Smooth muscle cell (in vitro differentiated cells): ENCODE data around the gene ITPR1. TPM values are rescaled to one million over a fixed set of nuclear protein-coding genes. Genes with fewer than 3 reads are reported as not detected.
A peak's percentile ranks its signal among the peaks of the same experiment; 100 is the strongest.

ENCODE experiments used
- DNase-seq: peaks from one replicate; lab custom pipeline; 2025; ENCODE audit not compliant: unreplicated experiment; lab: John Stamatoyannopoulos, UW
- H2AFZ ChIP-seq: fragments of 200-600 bp; sonication (generic); 2 replicates; pipeline ENCODE4 v1.6.0; 2016; ENCODE audit warnings: antibody characterized with exemption, low read depth, mild to moderate bottlenecking
- H3F3A ChIP-seq: fragments of 200-600 bp; sonication (generic); 2 replicates; pipeline ENCODE4 v1.6.0; 2017; ENCODE audit warnings: antibody characterized with exemption, low read depth
- H3K27ac ChIP-seq: fragments of 200-600 bp; sonication (generic); 2 replicates; pipeline ENCODE4 v1.5.1; 2016; ENCODE audit warnings: low read depth, mild to moderate bottlenecking
- H3K27me3 ChIP-seq: fragments of 200-600 bp; sonication (generic); 2 replicates; pipeline ENCODE4 v1.6.1; 2016; ENCODE audit warnings: low read depth, mild to moderate bottlenecking
- H3K36me3 ChIP-seq: fragments of 200-600 bp; sonication (generic); 2 replicates; pipeline ENCODE4 v1.5.1; 2016; ENCODE audit warnings: low read depth
- H3K4me1 ChIP-seq: fragments of 200-600 bp; sonication (generic); 2 replicates; pipeline ENCODE4 v1.5.1; 2016; ENCODE audit warnings: low read depth
- H3K4me2 ChIP-seq: fragments of 200-600 bp; sonication (generic); 2 replicates; pipeline ENCODE4 v1.6.0; 2016; ENCODE audit warnings: mild to moderate bottlenecking
- H3K4me3 ChIP-seq: fragments of 200-600 bp; sonication (generic); 2 replicates; pipeline ENCODE4 v1.5.1; 2016; ENCODE audit warnings: mild to moderate bottlenecking
- H3K79me2 ChIP-seq: fragments of 200-600 bp; sonication (generic); 2 replicates; pipeline ENCODE4 v1.6.0; 2016; ENCODE audit warnings: low read depth, mild to moderate bottlenecking
- H3K9ac ChIP-seq: fragments of 200-600 bp; sonication (generic); 2 replicates; pipeline ENCODE4 v1.6.0; 2016; ENCODE audit warnings: low read depth
- H3K9me3 ChIP-seq: fragments of 200-600 bp; sonication (generic); replicated peaks from 2 replicates; pipeline ENCODE4 v1.5.1; 2016; ENCODE audit warnings: low read depth
- H4K20me1 ChIP-seq: fragments of 200-600 bp; sonication (generic); 2 replicates; pipeline ENCODE4 v1.6.0; 2016; ENCODE audit warnings: low read depth
- WGBS: methylation state at CpG from one replicate; pipeline ENCODE4 v1.1.7; 2016; ENCODE audit warnings: low lambda C conversion rate; 5-methylcytosine and 5-hydroxymethylcytosine counted together
- polyA plus RNA-seq: library from polyadenylated mRNA; unstranded; fragments of >200 nt; fragmentation: Nextera tagmentation; extraction: Ambion mirVana; gene quantifications from 2 replicates; pipeline ENCODE4 v1.2.1, GENCODE V29; 2016
- total RNA-seq: library from RNA; depleted of rRNA; stranded (reverse); fragments of >200 nt; gene quantifications from 2 replicates; pipeline ENCODE4 v1.2.3, GENCODE V29; 2014
- TF ChIP-seq, protein P1 (sequence below): fragments of 200-600 bp; sonication (generic); IDR thresholded peaks from 2 replicates; pipeline ENCODE4 v1.5.1; 2017; ENCODE audit warnings: borderline replicate concordance, mild to moderate bottlenecking, antibody characterized with exemption; ENCODE audit not compliant: insufficient read depth, poor library complexity, severe bottlenecking

The ITPR1 gene
- total and polyA plus RNA-seq, 2 experiments from 2014 or later, result 16.4 to 28.6 TPM

DNA sequence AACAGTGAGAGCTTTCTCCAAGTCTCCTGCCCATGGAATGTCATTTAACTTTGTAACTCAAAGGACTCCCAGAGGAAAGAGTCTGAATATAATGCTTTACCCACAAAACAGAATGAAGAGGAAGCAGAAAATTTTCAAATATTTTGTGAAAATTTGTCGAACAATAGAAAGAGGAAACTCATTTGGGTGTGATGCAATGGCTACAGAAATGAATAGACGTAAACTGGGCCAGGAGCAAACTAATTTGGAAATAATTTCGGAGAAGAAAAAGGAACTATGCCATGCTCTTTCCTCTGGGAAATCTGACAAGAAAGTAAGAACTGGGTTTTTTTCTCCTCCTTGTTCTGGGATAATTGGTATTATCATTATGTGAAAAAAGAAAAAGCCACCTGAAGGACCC lies 14.9 kb upstream of the ITPR1 start:
- TF ChIP-seq, protein P1, sequence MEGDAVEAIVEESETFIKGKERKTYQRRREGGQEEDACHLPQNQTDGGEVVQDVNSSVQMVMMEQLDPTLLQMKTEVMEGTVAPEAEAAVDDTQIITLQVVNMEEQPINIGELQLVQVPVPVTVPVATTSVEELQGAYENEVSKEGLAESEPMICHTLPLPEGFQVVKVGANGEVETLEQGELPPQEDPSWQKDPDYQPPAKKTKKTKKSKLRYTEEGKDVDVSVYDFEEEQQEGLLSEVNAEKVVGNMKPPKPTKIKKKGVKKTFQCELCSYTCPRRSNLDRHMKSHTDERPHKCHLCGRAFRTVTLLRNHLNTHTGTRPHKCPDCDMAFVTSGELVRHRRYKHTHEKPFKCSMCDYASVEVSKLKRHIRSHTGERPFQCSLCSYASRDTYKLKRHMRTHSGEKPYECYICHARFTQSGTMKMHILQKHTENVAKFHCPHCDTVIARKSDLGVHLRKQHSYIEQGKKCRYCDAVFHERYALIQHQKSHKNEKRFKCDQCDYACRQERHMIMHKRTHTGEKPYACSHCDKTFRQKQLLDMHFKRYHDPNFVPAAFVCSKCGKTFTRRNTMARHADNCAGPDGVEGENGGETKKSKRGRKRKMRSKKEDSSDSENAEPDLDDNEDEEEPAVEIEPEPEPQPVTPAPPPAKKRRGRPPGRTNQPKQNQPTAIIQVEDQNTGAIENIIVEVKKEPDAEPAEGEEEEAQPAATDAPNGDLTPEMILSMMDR, result no peak
- no peaks in the 10 kb centered on the region for H3K79me2 ChIP-seq
- 91% methylated on average over 3 of the region's 3 CpGs for WGBS

DNA sequence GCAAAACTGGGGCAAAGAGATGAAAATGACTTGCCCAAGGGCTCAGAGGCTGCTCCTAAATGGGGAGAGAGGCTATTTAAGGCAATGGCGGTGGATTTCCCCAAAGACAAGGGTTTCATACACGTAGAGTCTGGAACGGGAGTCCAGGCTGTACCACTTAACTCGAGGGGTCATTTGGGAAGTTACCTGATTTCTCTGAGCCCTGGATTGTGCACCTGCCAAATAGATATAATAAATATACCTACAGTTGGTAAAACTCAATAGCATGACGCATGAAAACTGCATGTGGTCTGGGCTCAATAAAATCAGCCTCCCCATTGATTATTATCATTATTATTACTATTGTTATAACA lies 1.3 kb upstream of the ITPR1 start:
- H2AFZ ChIP-seq, result no peak overlapping the region

More for the DNA sequence above, 14.9 kb upstream of the ITPR1 start:
- Histone ChIP-seq H4K20me1 (no peaks in the 10 kb centered on the region), H3K9me3 (no peaks in the 10 kb centered on the region), H3K36me3 (no peaks in the 10 kb centered on the region), H3K27ac (no peak overlapping the region), H3F3A (no peaks in the 10 kb centered on the region), H3K4me2 (no peak overlapping the region), H3K4me3 (no peak overlapping the region), H3K9ac (no peak overlapping the region), H2AFZ (no peak overlapping the region), H3K4me1 (no peaks in the 10 kb centered on the region), H3K27me3 (peaks cover 22% of the 10 kb centered on the region)
- no peak for DNase-seq

DNA sequence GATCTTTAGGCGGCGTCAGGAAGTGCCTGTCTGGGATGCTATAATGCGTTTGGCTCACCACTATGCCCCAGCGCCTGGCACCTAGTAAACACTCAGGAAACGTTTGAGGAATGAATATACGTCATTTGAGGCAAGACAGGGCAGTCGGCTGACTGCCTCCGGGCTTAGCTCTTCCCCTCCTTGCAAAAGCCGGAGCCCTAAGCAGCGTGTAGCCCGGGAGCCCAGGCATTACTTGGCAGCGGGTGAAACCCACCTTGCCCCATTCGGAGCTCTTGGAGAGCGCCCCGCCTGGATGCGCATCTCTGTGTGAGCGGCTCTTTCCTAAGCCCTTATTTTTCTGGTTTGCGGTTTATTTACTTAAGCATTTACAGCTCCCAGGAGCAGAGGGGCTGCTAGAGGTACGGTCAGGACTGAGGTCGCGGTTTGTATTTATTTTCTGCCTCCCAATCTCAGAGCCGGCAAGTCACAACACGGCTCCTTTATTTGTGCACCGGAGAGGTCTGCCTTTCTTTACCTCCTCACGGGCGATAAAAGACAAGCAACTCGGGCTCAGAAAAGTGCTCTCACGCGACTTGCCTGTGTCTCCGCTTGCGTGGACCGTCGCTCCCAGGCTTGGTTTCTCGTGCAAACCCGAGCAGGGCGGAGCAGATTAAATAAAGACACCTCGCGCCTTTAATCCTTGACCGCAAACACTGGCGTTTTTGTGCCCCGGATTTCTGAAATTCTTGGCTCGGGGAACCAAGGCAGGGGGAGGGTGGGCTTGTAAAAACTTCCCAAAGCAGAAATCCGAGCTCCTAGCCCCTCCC lies 737 bp upstream of the ITPR1 start:
- DNase-seq, result peak; percentile 56
- WGBS, result under 1% methylated on average over 43 of the region's 43 CpGs
- TF ChIP-seq, protein P1, result no peak

More for the DNA sequence above, 1.3 kb upstream of the ITPR1 start:
- no peaks in the 10 kb centered on the region for H3K9me3 ChIP-seq
- H3K36me3 ChIP-seq, result no peaks in the 10 kb centered on the region
- no peaks in the 10 kb centered on the region for H3K79me2 ChIP-seq
- peak overlapping the region; percentile 94 for H3K4me2 ChIP-seq
- 33% methylated on average over 5 of the region's 5 CpGs for WGBS
- peaks cover 5% of the 10 kb centered on the region for H3K27me3 ChIP-seq
- peak overlapping the region; percentile 88 for H3K4me3 ChIP-seq
- H3F3A ChIP-seq, result peaks cover 4% of the 10 kb centered on the region
- H3K9ac ChIP-seq, result no peak overlapping the region
- peaks cover 10% of the 10 kb centered on the region for H3K4me1 ChIP-seq
- no peaks in the 10 kb centered on the region for H4K20me1 ChIP-seq
- TF ChIP-seq, protein P1, result no peak
- DNase-seq, result no peak
- H3K27ac ChIP-seq, result no peak overlapping the region

More for the DNA sequence above, 737 bp upstream of the ITPR1 start:
- Histone ChIP-seq H3K79me2 (no peaks in the 10 kb centered on the region), H3K4me2 (peak overlapping the region; percentile 94), H4K20me1 (no peaks in the 10 kb centered on the region), H3K4me1 (peaks cover 10% of the 10 kb centered on the region), H3K36me3 (no peaks in the 10 kb centered on the region), H3K9me3 (no peaks in the 10 kb centered on the region), H3K27ac (peak overlapping the region; percentile 37), H3F3A (peaks cover 4% of the 10 kb centered on the region), H3K9ac (peak overlapping the region; percentile 82), H3K27me3 (peaks cover 5% of the 10 kb centered on the region), H2AFZ (peak overlapping the region; percentile 92), H3K4me3 (peak overlapping the region; percentile 88)
